Spleen (tissue), 11 donors: ENCODE data around the gene DCN. TPM values are rescaled to one million over a fixed set of nuclear protein-coding genes. Genes with fewer than 3 reads are reported as not detected.

Experiments
- DNase-seq: peaks from one replicate; pipeline ENCODE4 v3.0.0-alpha.2; 2020
- H3K27ac ChIP-seq, 8 donors: fragments of 200-600 bp; sonication (generic) in 7 of 8; 1 replicate in 4 of 8; 2 replicates in 4 of 8; pipeline versions ENCODE4 v1.5.0 to v1.8.0; 2016 to 2021; ENCODE audit warnings: inconsistent platforms in 4 of 8, mild to moderate bottlenecking in 4 of 8, moderate library complexity in 1 of 8
- H3K27me3 ChIP-seq, 7 donors: fragments of 200-600 bp; sonication (generic) in 6 of 7; replicated peaks in 1 of 7; 1 replicate in 4 of 7; 2 replicates in 3 of 7; pipeline versions ENCODE4 v1.5.0 to v1.8.0; 2016 to 2021; ENCODE audit warnings: inconsistent platforms in 3 of 7, mild to moderate bottlenecking in 1 of 7
- H3K36me3 ChIP-seq, 6 donors: fragments of 200-600 bp; sonication (generic) in 5 of 6; 1 replicate in 4 of 6; 2 replicates in 2 of 6; pipeline versions ENCODE4 v1.5.0 to v1.8.0; 2016 to 2021; ENCODE audit warnings: inconsistent platforms in 2 of 6
- H3K4me1 ChIP-seq, 6 donors: fragments of 200-600 bp; sonication (generic) in 5 of 6; 1 replicate in 3 of 6; 2 replicates in 3 of 6; pipeline versions ENCODE4 v1.5.0 to v1.8.0; 2016 to 2021; ENCODE audit warnings: inconsistent platforms in 3 of 6
- H3K4me3 ChIP-seq, 8 donors: fragments of 200-600 bp; sonication (generic) in 7 of 8; 1 replicate in 4 of 8; 2 replicates in 4 of 8; pipeline versions ENCODE4 v1.5.0 to v1.8.0; 2016 to 2021; ENCODE audit warnings: inconsistent platforms in 4 of 8, mild to moderate bottlenecking in 4 of 8, moderate library complexity in 2 of 8
- H3K9me3 ChIP-seq, 8 donors: fragments of 200-600 bp; sonication (generic) in 7 of 8; 1 replicate in 4 of 8; 2 replicates in 4 of 8; pipeline versions ENCODE4 v1.5.0 to v1.8.0; 2016 to 2021; ENCODE audit warnings: inconsistent platforms in 4 of 8
- CTCF ChIP-seq, 11 experiments: fragments of 200-600 bp in 7 of 11; fragments of 450-650 bp in 4 of 11; sonication (generic) in 4 of 11; IDR thresholded peaks in 8 of 11; conservative IDR thresholded peaks in 3 of 11; 1 replicate in 7 of 11; 2 replicates in 4 of 11; pipeline versions ENCODE4 v1.4.0 to v1.8.0; 2016 to 2021; ENCODE audit warnings: antibody characterized with exemption in 11 of 11, inconsistent platforms in 4 of 11, mild to moderate bottlenecking in 1 of 11
- POLR2A ChIP-seq, 3 donors: fragments of 450-650 bp; IDR thresholded peaks; one replicate each; pipeline ENCODE4 v1.5.1; 2017; ENCODE audit warnings: antibody characterized with exemption in 3 of 3, mild to moderate bottlenecking in 1 of 3
- POLR2AphosphoS5 ChIP-seq, 3 donors: sonication (generic); formaldehyde crosslinking; IDR thresholded peaks; one replicate each; pipeline ENCODE4 v1.5.1; 2017; ENCODE audit warnings: antibody characterized with exemption in 3 of 3
- whole genome bisulfite sequencing, 5 donors: extraction: QIAGEN DNeasy Blood & Tissue Kit in 3 of 5; methylation state at CpG; one replicate each; pipeline versions ENCODE4 v1.1.5 to v1.1.7; 2013 to 2018; 5-methylcytosine and 5-hydroxymethylcytosine counted together
- intact Hi-C: fragments of 100-400 bp; cut with DNase I; formaldehyde crosslinking; loops from one replicate; pipeline ENCODE4 v1.15.0; 2023; ENCODE audit warnings: low total_unique reads
- polyA plus RNA-seq, 3 donors: library from polyadenylated mRNA; stranded (reverse); fragments of 200-250 nt; gene quantifications; one replicate each; pipeline ENCODE4 v1.2.1, GENCODE V29; 2013
- small RNA-seq, 4 donors: library from RNA; depleted of rRNA; stranded (forward); fragments of <200 nt; gene quantifications; one replicate each; pipeline ENCODE3, GENCODE V24; 2016
- total RNA-seq, 7 donors: library from RNA; depleted of rRNA in 3 of 7; stranded (reverse); fragments of >200 nt in 3 of 7; fragmentation: NEBNext Ultra II Directional in 4 of 7; extraction: Animal tissue kit (Norgen Biotek cat#: 25700) in 4 of 7; gene quantifications; one replicate each; pipeline versions ENCODE4 v1.1.0 to v1.2.1, GENCODE V29; 2016 to 2021
- donor health status: healthy with polysubstance abuse.
- donor health status: DM: no; HTN: no; CAD: no; lungs with moderate emphysema.
- donor health status: DM: no; HTN: no; CAD: no.
- donor health status: Bipolar disorder and iron deficiency.
- donor health status: healthy.
- donor health status: DM: no; HTN: no; CAD: no.
- donor health status: DM: yes; HTN: yes; CAD: no.

The DCN gene
- total and polyA plus RNA-seq, 10 donors, result 1.6 to 60.1 (median 7.7) TPM

- TF ChIP-seq POLR2A (IDR thresholded peaks at IDR 0.05), result no peak
- TF ChIP-seq CTCF (IDR thresholded peaks at IDR 0.05 in 8 of 11, conservative IDR thresholded peaks at IDR 0.05 in 3 of 11), result no peak
- Histone ChIP-seq H3K4me1 (no peaks in the 10 kb centered on the region), H3K9me3 (peaks cover 0 to 21% (median 9%) of the 10 kb centered on the region in 8 donors), H3K27me3 (no peaks in the 10 kb centered on the region), H3K27ac (no peak overlapping the region), H3K36me3 (no peaks in the 10 kb centered on the region), H3K4me3 (no peak overlapping the region)
- WGBS, 5 donors, result 62 to 97% (median 76%) methylated on average over 1 of the region's 1 CpG
- DNase-seq, result no peak
- intact Hi-C loops, result no loop called here
Measured at GRCh38 chr12:91094957-91095356, 87.7 kb downstream of the DCN start.

- no peak for TF ChIP-seq POLR2AphosphoS5 (IDR thresholded peaks at IDR 0.05)
- TF ChIP-seq CTCF (IDR thresholded peaks at IDR 0.05 in 8 of 11, conservative IDR thresholded peaks at IDR 0.05 in 3 of 11), result no peak
- TF ChIP-seq POLR2A (IDR thresholded peaks at IDR 0.05), result no peak
- H3K9me3 ChIP-seq, result peaks cover 0 to 29% (median 17%) of the 10 kb centered on the region in 8 donors
- no peaks in the 10 kb centered on the region for H3K36me3 ChIP-seq
- no peak for DNase-seq
- H3K27me3 ChIP-seq, result no peaks in the 10 kb centered on the region
- no peak overlapping the region for H3K4me3 ChIP-seq
- intact Hi-C loops, result no loop called here
- no peaks in the 10 kb centered on the region for H3K4me1 ChIP-seq
- H3K27ac ChIP-seq, result no peak overlapping the region
Measured at GRCh38 chr12:91094032-91094662, 88.5 kb downstream of the DCN start.

DNA sequence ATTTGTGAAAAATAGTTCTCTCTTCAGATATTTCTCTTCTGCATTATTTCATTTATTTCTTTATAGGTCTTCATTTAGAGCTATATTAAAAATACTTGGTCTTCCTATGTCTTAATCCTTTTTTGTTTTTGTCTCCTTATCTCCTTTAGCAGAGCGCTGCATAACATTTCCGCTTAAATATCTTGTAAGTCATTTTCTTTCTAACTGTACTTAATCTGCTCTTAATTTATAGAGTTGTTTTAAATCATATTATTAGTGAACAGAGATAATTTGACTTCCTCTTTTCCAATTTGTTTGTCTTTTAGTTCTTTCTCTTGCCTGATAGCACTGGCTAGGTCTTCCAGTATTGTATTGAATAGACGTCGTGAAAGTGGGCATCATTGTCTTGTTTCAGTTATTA, 89.3 kb downstream of the DCN start:
- no peak for TF ChIP-seq POLR2AphosphoS5 (IDR thresholded peaks at IDR 0.05)
- peaks cover 0 to 37% (median 24%) of the 10 kb centered on the region in 8 donors for H3K9me3 ChIP-seq
- no peaks in the 10 kb centered on the region for H3K4me1 ChIP-seq
- no peak for DNase-seq
- no peak overlapping the region for H3K4me3 ChIP-seq
- intact Hi-C loops, result no loop called here
- H3K27ac ChIP-seq, result no peak overlapping the region
- no peaks in the 10 kb centered on the region for H3K36me3 ChIP-seq
- 45 to 83% (median 74%) methylated on average over 4 of the region's 4 CpGs for WGBS, 5 donors
- no peaks in the 10 kb centered on the region for H3K27me3 ChIP-seq

- TF ChIP-seq POLR2A (IDR thresholded peaks at IDR 0.05) (no peak), POLR2AphosphoS5 (IDR thresholded peaks at IDR 0.05) (no peak), CTCF (IDR thresholded peaks at IDR 0.05 in 8 of 11, conservative IDR thresholded peaks at IDR 0.05 in 3 of 11) (no peak)
- WGBS, 5 donors, result 64 to 76% (median 71%) methylated on average over 5 to 6 of the region's 6 CpGs
- no peaks in the 10 kb centered on the region for H3K36me3 ChIP-seq
- peaks cover 0 to 48% (median 25%) of the 10 kb centered on the region in 8 donors for H3K9me3 ChIP-seq
- H3K27ac ChIP-seq, result no peak overlapping the region
- H3K4me3 ChIP-seq, result no peak overlapping the region
- intact Hi-C loops, result no loop called here
- H3K4me1 ChIP-seq, result no peaks in the 10 kb centered on the region
- DNase-seq, result no peak
- no peaks in the 10 kb centered on the region for H3K27me3 ChIP-seq
Measured at GRCh38 chr12:91091916-91092715, 90.5 kb downstream of the DCN start.

Small RNA genes within 50 kb of the gene (small RNA-seq; reads per million reads assigned to genes)
- gene AC007115.1, result 0 reads per million in 4 donors

Other genes starting within 250 kb of the DCN start
- gene CCER1, start 227.6 kb downstream of the DCN start, total RNA-seq, result not detected
- not detected for gene CCER1, start 227.6 kb downstream of the DCN start, polyA plus RNA-seq
- not detected for gene EPYC, start 177.8 kb downstream of the DCN start, total RNA-seq
- gene EPYC, start 177.8 kb downstream of the DCN start, polyA plus RNA-seq, result under 1 TPM in 1 of 3 donors, not detected in 2; 0.08 TPM
- not detected for gene KERA, start 124.8 kb downstream of the DCN start, total RNA-seq
- gene KERA, start 124.8 kb downstream of the DCN start, polyA plus RNA-seq, result not detected
- gene LUM, start 71.3 kb downstream of the DCN start, total RNA-seq, result 10 to 100 TPM in 1 of 7 donors, 1 to 10 TPM in 6; 2.6 to 10.6 (median 4.3) TPM
- gene LUM, start 71.3 kb downstream of the DCN start, polyA plus RNA-seq, result 10 to 100 TPM in 2 of 3 donors, 1 to 10 TPM in 1; 10.0 to 52.5 (median 12.9) TPM